Activated B cell treated with CpG ODN at 0.5 μM for 24 hours (primary cell): ENCODE results near the gene SHISAL1. TPM values are rescaled to one million over a fixed set of nuclear protein-coding genes. Genes with fewer than 3 reads are reported as not detected.
A peak's percentile ranks its signal among the peaks of the same experiment; 100 is the strongest.

Source experiments
- ATAC-seq: fragments of 200-7000 bp; cut with Tn5 transposase; one replicate; pipeline ENCODE4 v1.10.0; 2021; ENCODE audit warnings: low read depth, mild to moderate bottlenecking, moderate library complexity
- CTCF ChIA-PET: fragments of 350-600 bp; sonication (Branson Sonifier 250); formaldehyde crosslinking; loops from one replicate; lab custom pipeline; 2021; ENCODE audit warnings: antibody characterized with exemption; lab: Charles Lee
- POLR2A ChIA-PET: fragments of 350-600 bp; sonication (Branson Sonifier 250); formaldehyde crosslinking; loops from one replicate; lab custom pipeline; 2021; ENCODE audit warnings: antibody characterized with exemption; lab: Charles Lee
- DNase-seq: peaks from one replicate; pipeline ENCODE4 v3.0.0; 2022
- H3K27ac Mint-ChIP-seq: one replicate; pipeline ENCODE4 v1.8.0; 2020; ENCODE audit warnings: mixed read lengths
- H3K27me3 Mint-ChIP-seq: one replicate; pipeline ENCODE4 v1.8.0; 2021; ENCODE audit warnings: mixed read lengths
- H3K36me3 Mint-ChIP-seq: one replicate; pipeline ENCODE4 v1.8.0; 2021; ENCODE audit warnings: low read depth, mixed read lengths
- H3K4me1 Mint-ChIP-seq: one replicate; pipeline ENCODE4 v1.8.0; 2021; ENCODE audit warnings: mixed read lengths
- H3K4me3 Mint-ChIP-seq: one replicate; pipeline ENCODE4 v1.8.0; 2020; ENCODE audit warnings: mild to moderate bottlenecking, mixed read lengths
- H3K9me3 Mint-ChIP-seq: one replicate; pipeline ENCODE4 v1.8.0; 2020; ENCODE audit warnings: mixed read lengths
- intact Hi-C: fragments of 100-400 bp; cut with micrococcal nuclease; formaldehyde crosslinking; loops from one replicate; pipeline ENCODE4 v1.15.1; 2024
- total RNA-seq: library from RNA; stranded (reverse); gene quantifications from 2 replicates; pipeline ENCODE4 v1.2.3, GENCODE V29; 2022
- TF ChIP-seq, protein P1 (sequence below): fragments of 200-600 bp; IDR thresholded peaks from one replicate; pipeline ENCODE4 v1.8.0; 2022; ENCODE audit warnings: antibody characterized with exemption, mild to moderate bottlenecking

SHISAL1 gene
- total RNA-seq, 1 donor from 2014 or later, result not detected

DNA sequence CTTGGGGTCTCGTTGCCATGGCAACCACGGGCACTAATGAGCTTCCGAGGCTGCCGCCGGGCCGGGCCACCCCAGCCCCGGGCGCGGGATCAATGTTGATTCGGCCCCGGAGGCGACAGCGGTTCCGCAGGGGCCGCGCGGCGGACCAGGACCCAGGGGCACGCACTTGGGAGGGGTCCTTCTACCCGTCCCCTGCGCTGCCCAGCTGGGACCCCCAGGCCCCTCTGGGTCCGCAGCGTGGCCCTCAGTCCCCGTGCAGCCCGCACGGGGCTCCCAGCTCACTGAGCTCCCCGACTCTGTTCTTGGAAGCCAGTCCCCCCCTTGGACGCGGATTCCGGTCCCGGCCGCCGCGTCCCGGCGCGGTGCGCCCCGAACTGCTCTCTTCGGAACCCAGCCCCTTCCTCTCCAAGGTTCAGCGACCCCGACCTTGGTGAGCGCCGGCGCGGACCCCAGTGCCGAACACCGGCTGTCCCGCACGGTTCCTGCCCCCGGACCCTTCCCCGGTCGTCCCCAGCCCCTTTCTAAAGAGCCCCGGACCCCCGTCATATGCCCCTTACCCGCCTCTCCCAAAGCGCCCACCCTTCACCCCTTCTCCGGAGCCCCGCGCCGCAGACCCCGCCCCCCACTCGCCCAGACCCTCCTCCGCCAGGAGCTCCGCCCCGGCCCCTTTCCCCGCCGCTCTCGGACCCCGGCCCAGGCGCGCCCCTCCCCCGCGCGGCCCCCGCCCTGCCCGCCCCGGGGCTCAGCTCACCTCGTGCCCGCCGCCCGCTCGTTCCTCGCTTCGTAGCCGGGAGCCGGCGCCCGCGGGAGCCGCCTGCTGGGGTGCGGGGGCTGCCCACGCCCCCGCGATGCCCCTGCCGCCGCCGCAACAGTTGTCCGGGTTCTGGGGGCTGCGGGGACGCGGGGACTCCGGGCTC is 18.3 kb upstream of the SHISAL1 start:
- intact Hi-C loops, result loop anchor here (5.0 kb wide), 1 partner anchor 339 kb away; no protein-coding TSS in a partner anchor
- peaks cover 24% of the 10 kb centered on the region for H3K4me1 Mint-ChIP-seq
- POLR2A ChIA-PET, result interaction anchor here (0.7 kb wide), 1 partner anchor 150 kb away, joined by 3 read pairs; the partner anchor contains the start of gene PARVG
- ATAC-seq (no peak), DNase-seq (no peak)
- no peak overlapping the region for H3K27ac Mint-ChIP-seq
- peaks cover 43% of the 10 kb centered on the region for H3K27me3 Mint-ChIP-seq
- H3K4me3 Mint-ChIP-seq, result no peak overlapping the region
- CTCF ChIA-PET, result no interaction called here
- TF ChIP-seq, protein P1, sequence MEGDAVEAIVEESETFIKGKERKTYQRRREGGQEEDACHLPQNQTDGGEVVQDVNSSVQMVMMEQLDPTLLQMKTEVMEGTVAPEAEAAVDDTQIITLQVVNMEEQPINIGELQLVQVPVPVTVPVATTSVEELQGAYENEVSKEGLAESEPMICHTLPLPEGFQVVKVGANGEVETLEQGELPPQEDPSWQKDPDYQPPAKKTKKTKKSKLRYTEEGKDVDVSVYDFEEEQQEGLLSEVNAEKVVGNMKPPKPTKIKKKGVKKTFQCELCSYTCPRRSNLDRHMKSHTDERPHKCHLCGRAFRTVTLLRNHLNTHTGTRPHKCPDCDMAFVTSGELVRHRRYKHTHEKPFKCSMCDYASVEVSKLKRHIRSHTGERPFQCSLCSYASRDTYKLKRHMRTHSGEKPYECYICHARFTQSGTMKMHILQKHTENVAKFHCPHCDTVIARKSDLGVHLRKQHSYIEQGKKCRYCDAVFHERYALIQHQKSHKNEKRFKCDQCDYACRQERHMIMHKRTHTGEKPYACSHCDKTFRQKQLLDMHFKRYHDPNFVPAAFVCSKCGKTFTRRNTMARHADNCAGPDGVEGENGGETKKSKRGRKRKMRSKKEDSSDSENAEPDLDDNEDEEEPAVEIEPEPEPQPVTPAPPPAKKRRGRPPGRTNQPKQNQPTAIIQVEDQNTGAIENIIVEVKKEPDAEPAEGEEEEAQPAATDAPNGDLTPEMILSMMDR, result no peak
- no peaks in the 10 kb centered on the region for H3K9me3 Mint-ChIP-seq
- H3K36me3 Mint-ChIP-seq, result no peaks in the 10 kb centered on the region

GRCh38 chr22:44330188-44330743 is 17.5 kb upstream of the SHISAL1 start:
- TF ChIP-seq, protein P1, result no peak
- Mint-ChIP-seq H3K9me3 (no peaks in the 10 kb centered on the region), H3K36me3 (no peaks in the 10 kb centered on the region), H3K4me1 (peaks cover 28% of the 10 kb centered on the region), H3K27me3 (peaks cover 49% of the 10 kb centered on the region), H3K4me3 (no peak overlapping the region), H3K27ac (no peak overlapping the region)
- intact Hi-C loops, result loop anchor here (5.0 kb wide), 1 partner anchor 338 kb away; no protein-coding TSS in a partner anchor
- no peak for ATAC-seq
- ChIA-PET POLR2A (no interaction called here), CTCF (no interaction called here)
- no peak for DNase-seq

- Mint-ChIP-seq H3K36me3 (no peaks in the 10 kb centered on the region), H3K9me3 (no peaks in the 10 kb centered on the region), H3K27ac (no peak overlapping the region), H3K27me3 (peaks cover 51% of the 10 kb centered on the region), H3K4me3 (no peak overlapping the region), H3K4me1 (peaks cover 28% of the 10 kb centered on the region)
- TF ChIP-seq, protein P1, result no peak
- DNase-seq, result no peak
- peak; percentile 66 for ATAC-seq
- POLR2A ChIA-PET, result no interaction called here
- CTCF ChIA-PET, result no interaction called here
- intact Hi-C loops, result loop anchor here (10.0 kb wide), 1 partner anchor 144 kb away; the partner anchor contains the start of gene PARVG
Measured at GRCh38 chr22:44329179-44329796, 16.5 kb upstream of the SHISAL1 start.

GRCh38 chr22:44328762-44329161 is 16.0 kb upstream of the SHISAL1 start:
- ATAC-seq (no peak), DNase-seq (no peak)
- no peak overlapping the region for H3K27ac Mint-ChIP-seq
- TF ChIP-seq, protein P1, result no peak
- H3K4me1 Mint-ChIP-seq, result peaks cover 28% of the 10 kb centered on the region
- CTCF ChIA-PET, result no interaction called here
- POLR2A ChIA-PET, result no interaction called here
- peaks cover 53% of the 10 kb centered on the region for H3K27me3 Mint-ChIP-seq
- no peaks in the 10 kb centered on the region for H3K36me3 Mint-ChIP-seq
- no peak overlapping the region for H3K4me3 Mint-ChIP-seq
- intact Hi-C loops, result loop anchor here (10.0 kb wide), 1 partner anchor 144 kb away; the partner anchor contains the start of gene PARVG
- no peaks in the 10 kb centered on the region for H3K9me3 Mint-ChIP-seq
